ENCODE measurements around the gene KRTAP5-6.

KRTAP5-6 gene

GRCh38 chr11:1696608-1697570, at the start of gene KRTAP5-6:
TSS of gene KRTAP5-6 (plus strand) at chr11:1697195. CDS start at chr11:1697246, 51 bp downstream.
- no peak for DNase-seq (ENCODE audit: extremely low read depth in 1 of 2, low read depth in 1 of 2)

DNA sequence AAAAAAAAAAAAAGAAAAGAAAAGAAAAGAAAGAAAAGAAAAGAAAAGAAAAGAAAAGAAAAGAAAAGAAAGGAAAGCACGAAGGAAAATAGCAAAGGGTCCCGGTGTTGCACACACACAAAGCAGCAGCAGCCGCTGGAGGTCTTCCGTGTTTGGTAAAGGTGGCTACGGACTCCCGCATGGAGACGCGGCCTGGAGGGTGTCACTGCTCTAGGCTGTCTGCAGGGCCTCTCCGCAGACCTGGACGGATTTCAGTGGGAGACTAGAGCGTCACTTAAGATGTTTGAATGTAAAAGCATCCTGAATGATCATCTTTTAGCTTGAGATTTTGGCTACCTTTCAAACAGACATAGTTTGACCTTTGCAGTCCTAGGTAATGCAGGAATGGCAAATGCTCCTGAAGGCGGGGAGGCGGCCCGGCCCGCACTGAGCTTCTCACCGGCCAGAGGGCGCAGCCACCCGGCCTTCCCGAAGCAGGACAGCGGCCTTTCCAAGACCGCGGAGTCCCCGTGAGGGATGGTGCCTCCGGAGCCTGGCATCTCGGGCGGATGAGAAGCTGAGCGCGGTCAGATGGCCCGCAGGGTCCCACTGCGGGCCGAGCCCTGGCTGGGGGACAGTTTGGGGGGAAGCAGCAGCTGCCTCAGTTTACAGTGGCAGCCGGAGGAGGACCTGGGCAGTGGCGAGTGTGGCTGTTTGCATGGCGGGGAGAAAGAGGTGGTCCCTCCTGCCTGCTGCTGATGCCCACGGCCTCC, 48.9 kb upstream of the KRTAP5-6 start:
- DNase-seq (ENCODE audit: extremely low read depth in 1 of 2, low read depth in 1 of 2) = no peak

GRCh38 chr11:1648653-1649420, 48.2 kb upstream of the KRTAP5-6 start:
- no peak for DNase-seq (ENCODE audit: extremely low read depth in 1 of 2, low read depth in 1 of 2)

GRCh38 chr11:1650034-1650917, 46.7 kb upstream of the KRTAP5-6 start:
- no peak for DNase-seq (ENCODE audit: extremely low read depth in 1 of 2, low read depth in 1 of 2)

GRCh38 chr11:1650918-1651262, 46.1 kb upstream of the KRTAP5-6 start:
- no peak for DNase-seq (ENCODE audit: extremely low read depth in 1 of 2, low read depth in 1 of 2)

GRCh38 chr11:1651411-1651980, 45.5 kb upstream of the KRTAP5-6 start:
- no peak for DNase-seq (ENCODE audit: extremely low read depth in 1 of 2, low read depth in 1 of 2)

- DNase-seq (ENCODE audit: extremely low read depth in 1 of 2, low read depth in 1 of 2) = no peak
These were observed 45.0 kb upstream of the KRTAP5-6 start for GRCh38 chr11:1652026-1652425.

DNA sequence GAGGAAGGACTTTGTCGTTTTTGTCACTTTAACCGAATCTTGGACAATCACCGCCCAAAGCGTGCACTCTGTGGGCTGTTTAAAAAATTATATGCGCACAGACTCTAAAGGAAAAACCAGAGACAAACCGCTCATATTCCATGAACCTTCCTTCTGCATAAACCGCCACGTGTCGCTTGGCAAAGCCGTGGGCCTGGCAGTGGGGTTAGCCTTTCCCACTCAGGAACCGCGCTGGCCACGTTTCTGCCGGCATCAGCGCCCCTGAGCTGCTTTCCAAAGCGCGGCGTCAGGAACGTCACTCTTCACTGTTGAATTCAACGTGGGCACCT, 44.6 kb upstream of the KRTAP5-6 start:
- no peak for DNase-seq (ENCODE audit: extremely low read depth in 1 of 2, low read depth in 1 of 2)

- peak; percentile 42 to 75 for DNase-seq (ENCODE audit: extremely low read depth in 1 of 2, low read depth in 1 of 2)
These were observed 44.0 kb upstream of the KRTAP5-6 start for GRCh38 chr11:1652771-1653540.

GRCh38 chr11:1653541-1654387, 43.2 kb upstream of the KRTAP5-6 start:
- no peak for DNase-seq (ENCODE audit: extremely low read depth in 1 of 2, low read depth in 1 of 2)

DNA sequence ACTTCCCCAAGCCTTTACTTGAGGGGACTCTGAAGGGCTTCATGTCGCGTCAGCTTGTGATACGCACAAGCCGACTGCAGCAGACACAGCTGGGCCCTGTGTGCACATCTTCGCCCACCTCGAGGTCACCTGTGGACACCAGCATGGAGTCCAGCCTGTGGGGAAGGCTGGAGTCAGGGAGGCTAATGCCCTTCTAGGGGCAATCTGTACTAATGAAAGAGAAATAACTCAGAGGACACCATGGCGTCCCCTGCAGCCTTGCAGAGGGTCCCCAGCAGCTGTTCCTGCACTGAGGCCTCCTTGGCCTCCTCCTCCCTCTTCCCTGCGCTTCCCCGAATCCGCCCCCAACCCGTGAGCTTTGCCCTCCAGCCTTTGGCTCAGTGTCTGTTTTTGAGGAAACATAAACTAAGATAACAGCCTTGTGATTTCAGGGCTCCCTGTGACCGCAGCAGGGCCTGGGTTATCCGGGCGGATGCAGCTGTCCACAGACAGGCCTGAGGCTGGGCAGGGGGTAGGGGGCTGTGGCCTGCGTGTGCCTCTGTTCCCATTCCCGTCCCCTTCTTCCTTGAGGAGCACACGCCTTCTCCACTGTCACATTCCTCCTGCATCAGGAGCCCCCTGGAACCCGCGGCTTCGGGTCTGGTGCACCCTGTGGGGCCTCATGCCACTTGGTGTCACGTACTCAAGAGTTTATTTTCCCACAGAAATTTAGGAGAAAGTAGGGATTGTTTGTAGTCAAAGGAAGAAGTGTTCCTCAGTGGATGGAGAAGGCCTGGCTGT, 42.4 kb upstream of the KRTAP5-6 start:
- DNase-seq (ENCODE audit: extremely low read depth in 1 of 2, low read depth in 1 of 2) = no peak

- no peak for DNase-seq (ENCODE audit: extremely low read depth in 1 of 2, low read depth in 1 of 2)
These were observed 41.6 kb upstream of the KRTAP5-6 start for GRCh38 chr11:1655168-1656060.

- no peak for DNase-seq (ENCODE audit: extremely low read depth in 1 of 2, low read depth in 1 of 2)
These were observed 40.9 kb upstream of the KRTAP5-6 start for GRCh38 chr11:1656061-1656441.

GRCh38 chr11:1656670-1657069, 40.3 kb upstream of the KRTAP5-6 start:
- no peak for DNase-seq (ENCODE audit: extremely low read depth in 1 of 2, low read depth in 1 of 2)

DNA sequence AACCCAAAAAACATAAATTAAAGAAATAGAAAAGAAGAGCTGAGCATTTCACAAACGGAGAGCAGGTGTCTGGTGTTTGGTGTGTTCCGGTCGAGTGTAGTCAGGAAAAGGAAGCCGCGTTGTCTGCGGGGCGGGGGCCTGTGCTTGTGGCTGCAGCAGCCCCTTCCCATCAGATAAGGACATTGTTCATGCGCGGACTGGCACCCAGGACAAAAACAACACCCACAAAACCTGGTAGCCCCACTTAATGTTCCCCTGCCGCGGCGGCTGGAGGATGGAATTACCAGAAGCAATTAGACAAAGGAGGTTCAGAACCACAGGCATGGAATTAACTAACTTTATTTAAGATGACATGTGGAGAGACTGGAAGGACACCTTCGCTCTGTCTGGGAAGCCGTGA, 37.5 kb upstream of the KRTAP5-6 start:
- no peak for DNase-seq (ENCODE audit: extremely low read depth in 1 of 2, low read depth in 1 of 2)

GRCh38 chr11:1660111-1660867, 36.7 kb upstream of the KRTAP5-6 start:
- no peak for DNase-seq (ENCODE audit: extremely low read depth in 1 of 2, low read depth in 1 of 2)

All from activated CD8-positive, alpha-beta memory T cell treated with anti-CD3 and anti-CD28 coated beads for 1 hour (primary cell).